Neuronal stem cell (in vitro differentiated cells): ENCODE measurements around the gene CCR6.
"Not testable (repeated sequence)": the region's sequence is repeated elsewhere in the genome, so short reads cannot be mapped to it uniquely, and the experiment has no call there.

Experiments used
- DNase-seq: peaks from one replicate; pipeline ENCODE4 v3.0.0-alpha.2; 2013; ENCODE audit warnings: low spot score
- H2AFZ ChIP-seq: one replicate; pipeline ENCODE4 v1.6.1; 2013; ENCODE audit warnings: mild to moderate bottlenecking, low read length, inconsistent platforms
- H2AK5ac ChIP-seq: 2 replicates; pipeline ENCODE4 v1.6.1; 2013; ENCODE audit warnings: low read depth, mild to moderate bottlenecking, inconsistent platforms, low read length, moderate library complexity, mixed read lengths
- H2BK120ac ChIP-seq: 2 replicates; pipeline ENCODE4 v1.6.1; 2013; ENCODE audit warnings: low read depth, mild to moderate bottlenecking, inconsistent platforms, low read length, moderate library complexity, mixed read lengths
- H2BK12ac ChIP-seq: one replicate; pipeline ENCODE4 v1.6.1; 2013; ENCODE audit warnings: low read length, inconsistent platforms
- H2BK15ac ChIP-seq: 2 replicates; pipeline ENCODE4 v1.6.1; 2013; ENCODE audit warnings: mild to moderate bottlenecking, low read length, inconsistent platforms, mixed read lengths
- H2BK5ac ChIP-seq: one replicate; pipeline ENCODE4 v1.6.1; 2013; ENCODE audit warnings: inconsistent platforms, mild to moderate bottlenecking, low read length, moderate library complexity
- H3K14ac ChIP-seq: one replicate; pipeline ENCODE4 v1.6.1; 2013; ENCODE audit warnings: low read length, inconsistent platforms
- H3K18ac ChIP-seq: 2 replicates; pipeline ENCODE4 v1.6.1; 2013; ENCODE audit warnings: low read length, inconsistent platforms
- H3K23ac ChIP-seq: 2 replicates; pipeline ENCODE4 v1.6.1; 2013; ENCODE audit warnings: low read depth, mild to moderate bottlenecking, mixed read lengths, low read length, inconsistent platforms; ENCODE audit not compliant: poor library complexity
- H3K27ac ChIP-seq: replicated peaks from 3 replicates; pipeline ENCODE4 v1.5.1; 2013; ENCODE audit warnings: low read length, inconsistent platforms
- H3K27me3 ChIP-seq, 3 experiments: 2 replicates each; pipeline ENCODE4 v1.6.1; 2013; ENCODE audit warnings: low read length in 3 of 3, mild to moderate bottlenecking in 2 of 3, inconsistent platforms in 1 of 3, low read depth in 1 of 3, mixed read lengths in 1 of 3, moderate library complexity in 1 of 3; ENCODE audit not compliant: control insufficient read depth in 3 of 3, insufficient read depth in 3 of 3
- H3K36me3 ChIP-seq, 2 donors: replicated peaks in 1 of 2; 2 replicates each; pipeline ENCODE4 v1.6.1; 2013; ENCODE audit warnings: low read length in 2 of 2; ENCODE audit not compliant: control insufficient read depth in 2 of 2, insufficient read depth in 2 of 2
- H3K4ac ChIP-seq: 2 replicates; pipeline ENCODE4 v1.6.1; 2013; ENCODE audit warnings: inconsistent platforms, mild to moderate bottlenecking, low read length, moderate library complexity
- H3K4me1 ChIP-seq, 2 donors: 1 replicate in 1 of 2; 2 replicates in 1 of 2; pipeline ENCODE4 v1.6.1; 2013; ENCODE audit warnings: low read length in 2 of 2, low read depth in 1 of 2; ENCODE audit not compliant: control insufficient read depth in 2 of 2, insufficient read depth in 1 of 2
- H3K4me2 ChIP-seq: one replicate; pipeline ENCODE4 v1.6.1; 2013; ENCODE audit warnings: mild to moderate bottlenecking, low read length, inconsistent platforms; ENCODE audit not compliant: insufficient read depth, poor library complexity, severe bottlenecking
- H3K4me3 ChIP-seq, 2 donors: 2 replicates each; pipeline ENCODE4 v1.5.1; 2013; ENCODE audit warnings: low read length in 2 of 2, mild to moderate bottlenecking in 2 of 2, inconsistent platforms in 1 of 2, moderate library complexity in 1 of 2
- H3K79me1 ChIP-seq: one replicate; pipeline ENCODE4 v1.6.1; 2013; ENCODE audit warnings: low read depth, mild to moderate bottlenecking, inconsistent platforms, low read length, moderate library complexity
- H3K9ac ChIP-seq: one replicate; pipeline ENCODE4 v1.6.1; 2013; ENCODE audit warnings: mild to moderate bottlenecking, low read depth, low read length, inconsistent platforms; ENCODE audit not compliant: poor library complexity
- H3K9me3 ChIP-seq, 2 donors: replicated peaks in 1 of 2; 2 replicates each; pipeline versions ENCODE3 to v1.6.1; 2013; ENCODE audit warnings: low read length in 2 of 2, mild to moderate bottlenecking in 2 of 2, inconsistent platforms in 1 of 2, low read depth in 1 of 2, mixed read lengths in 1 of 2, moderate library complexity in 1 of 2; ENCODE audit not compliant: control insufficient read depth in 2 of 2, insufficient read depth in 1 of 2
- H4K8ac ChIP-seq: one replicate; pipeline ENCODE4 v1.6.1; 2013; ENCODE audit warnings: low read depth, mild to moderate bottlenecking, inconsistent platforms, low read length, moderate library complexity
- H4K91ac ChIP-seq: one replicate; pipeline ENCODE4 v1.6.1; 2013; ENCODE audit warnings: low read length, low read depth, mild to moderate bottlenecking, inconsistent platforms; ENCODE audit not compliant: poor library complexity
- WGBS, 2 donors: extraction: QIAGEN DNeasy Blood & Tissue Kit; methylation state at CpG; one replicate each; pipeline ENCODE4 v1.1.7; 2013; ENCODE audit warnings: missing lambda C conversion rate in 2 of 2, mixed read lengths in 1 of 2; ENCODE audit not compliant: insufficient read length in 2 of 2, insufficient replicate concordance in 1 of 2; ENCODE audit errors: extremely low coverage in 2 of 2; 5-methylcytosine and 5-hydroxymethylcytosine counted together

The CCR6 gene

GRCh38 chr6:167168296-167168695 lies 45.4 kb downstream of the CCR6 start:
- no CpG with 5 or more reads among the region's 16 CpGs for WGBS, 2 donors
- not testable (repeated sequence) for DNase-seq, H3K9me3 ChIP-seq, H3K4me3 ChIP-seq, H2AK5ac ChIP-seq, H3K14ac ChIP-seq, H3K27ac ChIP-seq, H2BK12ac ChIP-seq, H4K91ac ChIP-seq, H3K4ac ChIP-seq, H3K4me1 ChIP-seq, H3K9ac ChIP-seq, H2BK120ac ChIP-seq, H2AFZ ChIP-seq, H3K18ac ChIP-seq, H4K8ac ChIP-seq, H3K36me3 ChIP-seq, H3K4me2 ChIP-seq, H2BK15ac ChIP-seq, H3K79me1 ChIP-seq, H3K23ac ChIP-seq, H2BK5ac ChIP-seq
- H3K27me3 ChIP-seq, result peaks cover 0 to 13% (median 0%) of the 10 kb centered on the region in 3 experiments

DNA sequence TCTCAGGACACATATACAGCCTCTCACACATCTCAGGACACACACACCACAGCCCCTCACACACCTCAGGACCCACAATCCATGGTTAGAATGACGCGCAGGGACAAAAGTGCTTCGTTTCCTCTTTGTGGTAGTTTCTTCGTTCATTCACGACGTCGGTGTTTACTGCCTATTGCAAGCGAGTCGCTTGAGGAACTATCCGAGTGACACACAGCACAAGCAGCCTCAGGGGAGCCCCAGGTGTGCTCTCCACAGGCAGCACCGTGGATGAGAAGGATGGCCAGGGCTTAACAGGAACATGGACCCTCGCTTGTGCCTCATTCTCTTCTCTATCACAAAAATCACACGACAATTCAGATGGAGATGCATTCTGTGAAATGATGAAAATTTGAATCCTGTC lies 47.0 kb downstream of the CCR6 start:
- H2BK15ac ChIP-seq, H3K4ac ChIP-seq, H2BK12ac ChIP-seq, H3K4me2 ChIP-seq, H3K27me3 ChIP-seq, H4K8ac ChIP-seq, H2AFZ ChIP-seq, DNase-seq, H3K27ac ChIP-seq, H3K9me3 ChIP-seq, H2BK5ac ChIP-seq, H2BK120ac ChIP-seq, H3K79me1 ChIP-seq, H3K4me3 ChIP-seq, H3K14ac ChIP-seq, H3K9ac ChIP-seq, H3K23ac ChIP-seq, H3K4me1 ChIP-seq, H3K18ac ChIP-seq, H2AK5ac ChIP-seq, H3K36me3 ChIP-seq, H4K91ac ChIP-seq: not testable (repeated sequence)
- no CpG with 5 or more reads among the region's 13 CpGs for WGBS, 2 donors

- not testable (repeated sequence) for H3K36me3 ChIP-seq, H3K79me1 ChIP-seq, H2AK5ac ChIP-seq, H3K9ac ChIP-seq, H2BK15ac ChIP-seq, H2BK12ac ChIP-seq, H2BK5ac ChIP-seq, H2AFZ ChIP-seq, H3K4me3 ChIP-seq, H2BK120ac ChIP-seq, H3K18ac ChIP-seq, H3K4ac ChIP-seq, H3K14ac ChIP-seq, H3K27me3 ChIP-seq, H3K9me3 ChIP-seq, H3K23ac ChIP-seq, H3K27ac ChIP-seq, H3K4me1 ChIP-seq, H4K8ac ChIP-seq, DNase-seq, H4K91ac ChIP-seq, H3K4me2 ChIP-seq
- WGBS, 2 donors, result no CpG with 5 or more reads among the region's 11 CpGs
These were observed 48.4 kb downstream of the CCR6 start for GRCh38 chr6:167171300-167171699.

DNA sequence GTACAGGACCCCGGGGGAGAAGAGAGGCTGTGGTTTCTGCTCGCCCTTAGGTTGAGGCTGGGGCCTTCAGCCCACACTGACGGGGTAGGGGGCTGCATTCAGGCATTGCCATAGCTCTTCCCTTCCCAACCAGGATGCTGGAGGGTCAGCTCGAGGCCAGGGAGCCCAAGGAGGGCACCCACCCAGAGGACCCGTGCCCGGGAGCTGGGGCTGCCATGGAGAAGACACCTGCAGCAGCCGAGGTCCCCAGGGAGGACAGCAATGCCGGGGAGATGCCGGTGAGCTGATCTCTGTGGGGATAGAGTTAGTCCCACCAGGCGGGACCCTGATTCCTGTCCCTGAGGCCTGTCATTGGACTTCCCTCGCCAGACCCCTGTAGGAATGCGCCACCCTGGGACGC lies 49.1 kb downstream of the CCR6 start:
- H2BK15ac ChIP-seq, H3K4me3 ChIP-seq, H3K4me2 ChIP-seq, H3K36me3 ChIP-seq, H3K9ac ChIP-seq, H2BK5ac ChIP-seq, H2AK5ac ChIP-seq, H3K4ac ChIP-seq, H2BK120ac ChIP-seq, H3K79me1 ChIP-seq, H3K4me1 ChIP-seq, H3K9me3 ChIP-seq, DNase-seq, H4K8ac ChIP-seq, H3K14ac ChIP-seq, H3K27me3 ChIP-seq, H3K18ac ChIP-seq, H4K91ac ChIP-seq, H3K23ac ChIP-seq, H2AFZ ChIP-seq, H3K27ac ChIP-seq, H2BK12ac ChIP-seq: not testable (repeated sequence)
- no CpG with 5 or more reads among the region's 13 CpGs for WGBS, 2 donors
